BJ (cell line): ENCODE results near the gene CABP4. TPM values are rescaled to one million over a fixed set of nuclear protein-coding genes. Genes with fewer than 3 reads are reported as not detected.

Source experiments
- CTCF ChIA-PET: fragments of 350-600 bp; formaldehyde crosslinking; extraction: SDS; loops from one replicate; lab custom pipeline; 2021; ENCODE audit warnings: antibody characterized with exemption, inconsistent platforms; lab: Yijun Ruan, JAX
- POLR2A ChIA-PET: fragments of 300-600 bp; sonication (Branson Sonifier 250); formaldehyde crosslinking; extraction: SDS; loops from one replicate; lab custom pipeline; 2021; ENCODE audit warnings: antibody characterized with exemption; lab: Charles Lee
- DNase-seq: peaks from one replicate; pipeline ENCODE4 v3.0.0-alpha.2; 2011; ENCODE audit warnings: low read depth
- H3K27me3 ChIP-seq: 2 replicates; pipeline ENCODE4 v1.6.0; 2011; ENCODE audit warnings: low read length; ENCODE audit not compliant: control insufficient read depth, insufficient read depth
- H3K36me3 ChIP-seq: 2 replicates; pipeline ENCODE4 v1.5.1; 2011; ENCODE audit warnings: low read length; ENCODE audit not compliant: control insufficient read depth, insufficient read depth
- H3K4me3 ChIP-seq: 2 replicates; pipeline ENCODE4 v1.5.1; 2011; ENCODE audit warnings: low read depth, mild to moderate bottlenecking, control low read depth, low read length
- CTCF ChIP-seq: IDR thresholded peaks from 2 replicates; pipeline ENCODE4 v1.5.1; 2011; ENCODE audit warnings: low read depth, mild to moderate bottlenecking, control low read depth, inconsistent platforms, low read length, moderate library complexity; ENCODE audit not compliant: insufficient read depth
- polyA plus RNA-seq: library from polyadenylated mRNA; depleted of rRNA; stranded (reverse); fragments of >200 nt; gene quantifications from 2 replicates; pipeline ENCODE4 v1.2.3, GENCODE V29; 2011

The CABP4 gene
- polyA plus RNA-seq, 1 experiment: not detected

- DNase-seq: no peak
- H3K27me3 ChIP-seq: peaks cover 6% of the 10 kb centered on the region
- no peak overlapping the region for H3K4me3 ChIP-seq
- ChIA-PET POLR2A (no interaction called here), CTCF (no interaction called here)
- no peaks in the 10 kb centered on the region for H3K36me3 ChIP-seq
- no peak for TF ChIP-seq CTCF
These were observed 38.5 kb upstream of the CABP4 start for GRCh38 chr11:67416416-67417335.

- TF ChIP-seq CTCF: no peak
- H3K4me3 ChIP-seq: no peak overlapping the region
- CTCF ChIA-PET: interaction anchor here (1.1 kb wide), 1 partner anchor 197 kb away, joined by 3 read pairs; no protein-coding TSS in a partner anchor
These were observed 37.7 kb upstream of the CABP4 start for GRCh38 chr11:67417425-67417824.

GRCh38 chr11:67418476-67419281, 36.5 kb upstream of the CABP4 start:
- POLR2A ChIA-PET: no interaction called here

More at GRCh38 chr11:67417425-67417824, 37.7 kb upstream of the CABP4 start:
- no peaks in the 10 kb centered on the region for H3K36me3 ChIP-seq
- POLR2A ChIA-PET: no interaction called here
- peaks cover 3% of the 10 kb centered on the region for H3K27me3 ChIP-seq
- DNase-seq: no peak

GRCh38 chr11:67419325-67420049, 35.7 kb upstream of the CABP4 start:
- no peak for DNase-seq
- H3K36me3 ChIP-seq: no peaks in the 10 kb centered on the region
- ChIA-PET POLR2A (no interaction called here), CTCF (interaction anchor here (1.4 to 3.1 kb wide), 3 partner anchors 12 to 37 kb away, joined by 4 to 9 read pairs (median 5); partner anchors contain the start of gene PPP1CA)
- H3K27me3 ChIP-seq: peaks cover 3% of the 10 kb centered on the region
- no peak for TF ChIP-seq CTCF
- no peak overlapping the region for H3K4me3 ChIP-seq

More at GRCh38 chr11:67418476-67419281, 36.5 kb upstream of the CABP4 start:
- H3K36me3 ChIP-seq: no peaks in the 10 kb centered on the region
- CTCF ChIA-PET: interaction anchor here (1.1 to 3.1 kb wide), 3 partner anchors 17 to 195 kb away, joined by 3 to 9 read pairs (median 5); partner anchors contain the start of gene PPP1CA
- TF ChIP-seq CTCF: no peak
- no peak overlapping the region for H3K4me3 ChIP-seq
- peaks cover 3% of the 10 kb centered on the region for H3K27me3 ChIP-seq
- DNase-seq: no peak
